Left ventricle myocardium superior (tissue), 1 donor: ENCODE data around the gene NOPCHAP1. TPM values are rescaled to one million over a fixed set of nuclear protein-coding genes. Genes with fewer than 3 reads are reported as not detected.
A peak's percentile ranks its signal among the peaks of the same experiment; 100 is the strongest.
"Not testable (repeated sequence)": the region's sequence is repeated elsewhere in the genome, so short reads cannot be mapped to it uniquely, and the experiment has no call there.

ENCODE experiments used
- ATAC-seq: fragments of 200-7000 bp; cut with Tn5 transposase; one replicate; pipeline ENCODE4 v1.9.1; 2020; ENCODE audit warnings: mild to moderate bottlenecking, moderate library complexity
- DNase-seq: peaks from one replicate; pipeline ENCODE4 v3.0.0-alpha.2; 2020
- intact Hi-C: fragments of 100-400 bp; cut with micrococcal nuclease; formaldehyde crosslinking; loops from one replicate; pipeline ENCODE4 v1.11.0; 2022
- total RNA-seq: library from RNA; stranded (reverse); fragmentation: NEBNext Ultra II Directional; extraction: Animal tissue kit (Norgen Biotek cat#: 25700); gene quantifications from one replicate; pipeline ENCODE4 v1.2.1, GENCODE V29; 2021
- donor health status: DM: no; HTN: yes; CAD: no; lungs with severe emphysema.

Gene NOPCHAP1
- total RNA-seq, 1 donor from 2014 or later: 8.5 TPM

- no peak for ATAC-seq
- intact Hi-C loops: no loop called here
Measured at GRCh38 chr12:104963757-104964156, 22.4 kb upstream of the NOPCHAP1 start.

GRCh38 chr12:104964167-104964855, 21.8 kb upstream of the NOPCHAP1 start:
- intact Hi-C loops: no loop called here
- ATAC-seq (no peak), DNase-seq (no peak)

More at GRCh38 chr12:104963757-104964156, 22.4 kb upstream of the NOPCHAP1 start:
- no peak for DNase-seq

GRCh38 chr12:104964856-104965205, 21.3 kb upstream of the NOPCHAP1 start:
- no peak for ATAC-seq
- DNase-seq: no peak
- intact Hi-C loops: no loop called here

GRCh38 chr12:104966677-104967076, 19.4 kb upstream of the NOPCHAP1 start:
- intact Hi-C loops: no loop called here
- DNase-seq (no peak), ATAC-seq (no peak)

GRCh38 chr12:104969343-104969742, 16.8 kb upstream of the NOPCHAP1 start:
- no peak for DNase-seq
- ATAC-seq: no peak
- intact Hi-C loops: no loop called here

- ATAC-seq (no peak), DNase-seq (no peak)
- intact Hi-C loops: no loop called here
Measured at GRCh38 chr12:104971306-104971705, 14.8 kb upstream of the NOPCHAP1 start.

GRCh38 chr12:104973250-104973649, 12.9 kb upstream of the NOPCHAP1 start:
- DNase-seq: no peak
- intact Hi-C loops: no loop called here
- no peak for ATAC-seq

GRCh38 chr12:104974626-104975290, 11.4 kb upstream of the NOPCHAP1 start:
- no peak for DNase-seq
- peak; percentile 38 for ATAC-seq

GRCh38 chr12:104975587-104976343, 10.4 kb upstream of the NOPCHAP1 start:
- intact Hi-C loops: no loop called here
- ATAC-seq: no peak
- DNase-seq: no peak

More at GRCh38 chr12:104974626-104975290, 11.4 kb upstream of the NOPCHAP1 start:
- intact Hi-C loops: no loop called here

GRCh38 chr12:104976703-104977102, 9.4 kb upstream of the NOPCHAP1 start:
- ATAC-seq (no peak), DNase-seq (no peak)
- intact Hi-C loops: no loop called here

- ATAC-seq, DNase-seq, intact Hi-C loops: not testable (repeated sequence)
Measured at GRCh38 chr12:104977688-104978087, 8.4 kb upstream of the NOPCHAP1 start.

GRCh38 chr12:104985206-104985605, 910 bp upstream of the NOPCHAP1 start:
- intact Hi-C loops: no loop called here
- DNase-seq: no peak
- no peak for ATAC-seq

- no peak for DNase-seq
- intact Hi-C loops: no loop called here
- peak; percentile 71 for ATAC-seq
Measured at GRCh38 chr12:104990950-104991349, 4.8 kb downstream of the NOPCHAP1 start.

GRCh38 chr12:104991565-104992128, 5.5 kb downstream of the NOPCHAP1 start:
- ATAC-seq (no peak), DNase-seq (no peak)
- intact Hi-C loops: no loop called here

GRCh38 chr12:104994336-104994735, 8.2 kb downstream of the NOPCHAP1 start:
- ATAC-seq (no peak), DNase-seq (no peak)
- intact Hi-C loops: no loop called here

- ATAC-seq (no peak), DNase-seq (no peak)
- intact Hi-C loops: no loop called here
Measured at GRCh38 chr12:104997541-104997940, 11.4 kb downstream of the NOPCHAP1 start.

- peak; percentile 79 for ATAC-seq
- intact Hi-C loops: no loop called here
- DNase-seq: peak; percentile 33
Measured at GRCh38 chr12:104998423-104999346, 12.6 kb downstream of the NOPCHAP1 start.

GRCh38 chr12:104999347-104999685, 13.2 kb downstream of the NOPCHAP1 start:
- DNase-seq (no peak), ATAC-seq (no peak)
- intact Hi-C loops: no loop called here

GRCh38 chr12:105001476-105001875, 15.4 kb downstream of the NOPCHAP1 start:
- DNase-seq (no peak), ATAC-seq (no peak)
- intact Hi-C loops: no loop called here
